Chondrocyte (in vitro differentiated cells): Measurements from ENCODE around the gene EIF6. TPM values are rescaled to one million over a fixed set of nuclear protein-coding genes. Genes with fewer than 3 reads are reported as not detected.

Source experiments
- DNase-seq: peaks from one replicate; pipeline ENCODE4 v3.0.0; 2021; ENCODE audit warnings: mixed read lengths, low spot score
- H3K27ac Mint-ChIP-seq: one replicate; pipeline ENCODE4 v1.8.0; 2021; ENCODE audit warnings: mild to moderate bottlenecking, moderate library complexity, mixed read lengths; ENCODE audit not compliant: unreplicated experiment
- H3K27me3 Mint-ChIP-seq: 2 replicates; pipeline ENCODE4 v1.8.0; 2021; ENCODE audit warnings: low read depth, mixed read lengths
- H3K36me3 Mint-ChIP-seq: 2 replicates; pipeline ENCODE4 v1.8.0; 2021; ENCODE audit warnings: low read depth, mixed read lengths
- H3K4me1 Mint-ChIP-seq: 2 replicates; pipeline ENCODE4 v1.8.0; 2021; ENCODE audit warnings: low read depth, mild to moderate bottlenecking, mixed read lengths
- H3K4me3 Mint-ChIP-seq: one replicate; pipeline ENCODE4 v1.8.0; 2021; ENCODE audit warnings: mild to moderate bottlenecking, moderate library complexity, mixed read lengths; ENCODE audit not compliant: unreplicated experiment
- H3K9me3 Mint-ChIP-seq: 2 replicates; pipeline ENCODE4 v1.8.0; 2021; ENCODE audit warnings: low read depth, mixed read lengths
- CTCF ChIP-seq: fragments of 200-600 bp; sonication (generic); IDR thresholded peaks from 2 replicates; pipeline ENCODE4 v1.5.0; 2021; ENCODE audit warnings: antibody characterized with exemption, mild to moderate bottlenecking, moderate library complexity
- total RNA-seq: library from RNA; stranded (reverse); gene quantifications from 3 replicates; pipeline ENCODE4 v1.2.1, GENCODE V29; 2021

Gene EIF6
- total RNA-seq, 1 donor from 2014 or later = 125 TPM

- Mint-ChIP-seq H3K36me3 (peaks cover 6% of the 10 kb centered on the region), H3K27me3 (no peaks in the 10 kb centered on the region), H3K9me3 (no peaks in the 10 kb centered on the region), H3K4me3 (peak overlapping the region; percentile 93), H3K27ac (peak overlapping the region; percentile 97), H3K4me1 (peaks cover 30% of the 10 kb centered on the region)
- DNase-seq = no peak
- no peak for TF ChIP-seq CTCF
Measured at GRCh38 chr20:35284992-35285805, 627 bp upstream of the EIF6 start.

- no peak for TF ChIP-seq CTCF
- peaks cover 33% of the 10 kb centered on the region for H3K4me1 Mint-ChIP-seq
- H3K36me3 Mint-ChIP-seq = peaks cover 19% of the 10 kb centered on the region
- H3K9me3 Mint-ChIP-seq = no peaks in the 10 kb centered on the region
- H3K27ac Mint-ChIP-seq = peak overlapping the region; percentile 97
- H3K27me3 Mint-ChIP-seq = no peaks in the 10 kb centered on the region
- H3K4me3 Mint-ChIP-seq = peak overlapping the region; percentile 93
- DNase-seq = no peak
Measured at GRCh38 chr20:35283441-35284266, 918 bp downstream of the EIF6 start.

- no peak for DNase-seq
- TF ChIP-seq CTCF = no peak
- Mint-ChIP-seq H3K4me3 (no peak overlapping the region), H3K4me1 (peaks cover 47% of the 10 kb centered on the region), H3K27ac (peak overlapping the region; percentile 12), H3K36me3 (peaks cover 24% of the 10 kb centered on the region), H3K27me3 (no peaks in the 10 kb centered on the region), H3K9me3 (no peaks in the 10 kb centered on the region)
Measured at GRCh38 chr20:35281506-35282101, 3.0 kb downstream of the EIF6 start.

- H3K27me3 Mint-ChIP-seq = no peaks in the 10 kb centered on the region
- no peak for TF ChIP-seq CTCF
- no peak for DNase-seq
- no peak overlapping the region for H3K4me3 Mint-ChIP-seq
- no peak overlapping the region for H3K27ac Mint-ChIP-seq
- H3K9me3 Mint-ChIP-seq = no peaks in the 10 kb centered on the region
- peaks cover 48% of the 10 kb centered on the region for H3K4me1 Mint-ChIP-seq
- H3K36me3 Mint-ChIP-seq = peaks cover 24% of the 10 kb centered on the region
Measured at GRCh38 chr20:35280523-35280922, 4.0 kb downstream of the EIF6 start.

GRCh38 chr20:35279533-35280174, 4.9 kb downstream of the EIF6 start:
- H3K9me3 Mint-ChIP-seq = no peaks in the 10 kb centered on the region
- DNase-seq = no peak
- no peak overlapping the region for H3K27ac Mint-ChIP-seq
- peaks cover 24% of the 10 kb centered on the region for H3K36me3 Mint-ChIP-seq
- TF ChIP-seq CTCF = no peak
- H3K4me1 Mint-ChIP-seq = peaks cover 40% of the 10 kb centered on the region
- H3K4me3 Mint-ChIP-seq = no peak overlapping the region
- H3K27me3 Mint-ChIP-seq = no peaks in the 10 kb centered on the region
